ENCODE data around the gene PTCH1. TPM values are rescaled to one million over a fixed set of nuclear protein-coding genes. Genes with fewer than 3 reads are reported as not detected.

Gene PTCH1
- total RNA-seq, 2 experiments from 2014 or later: 3.4 to 4.0 TPM

GRCh38 chr9:95425910-95426551 lies 90.7 kb downstream of the PTCH1 start:
- intact Hi-C loops (cut with micrococcal nuclease): loop anchor here (1.0 to 2.0 kb wide), 3 partner anchors 37 to 109 kb away; partner anchors contain the start of gene FANCC
- peak overlapping the region; percentile 77 for H3K4me3 Mint-ChIP-seq
- CTCF ChIA-PET: no interaction called here
- peaks cover 10% of the 10 kb centered on the region for H3K4me1 Mint-ChIP-seq (ENCODE audit: low read depth)
- peaks cover 21% of the 10 kb centered on the region for H3K9me3 Mint-ChIP-seq
- DNase-seq: peak; percentile 8
- H3K36me3 Mint-ChIP-seq (ENCODE audit: low read depth): peaks cover 10% of the 10 kb centered on the region
- H3K27me3 Mint-ChIP-seq (ENCODE audit: low read depth): no peaks in the 10 kb centered on the region
- no peak overlapping the region for H3K27ac Mint-ChIP-seq

DNA sequence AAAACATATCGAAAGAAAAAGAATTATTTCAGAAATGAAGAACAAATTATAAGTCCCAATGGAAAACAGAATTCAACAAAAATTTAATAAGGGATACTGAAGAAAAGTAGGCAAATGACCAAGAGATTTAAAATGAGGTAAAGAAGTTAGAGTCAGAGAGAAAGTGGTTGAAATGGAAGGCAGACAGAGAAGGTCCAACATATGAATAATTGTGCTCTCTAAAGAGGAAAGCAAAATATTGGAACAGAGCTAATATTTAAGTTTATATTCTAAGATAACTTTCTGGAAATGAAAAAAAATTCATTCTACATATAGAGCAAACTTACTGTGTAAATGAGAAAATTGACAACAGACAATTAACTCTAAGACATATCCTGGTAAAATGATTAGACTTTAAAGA lies 94.1 kb downstream of the PTCH1 start:
- no peak for DNase-seq
- intact Hi-C loops (cut with micrococcal nuclease): no loop called here
- Mint-ChIP-seq H3K9me3 (peaks cover 13% of the 10 kb centered on the region), H3K27ac (no peak overlapping the region), H3K4me1 (ENCODE audit: low read depth) (peaks cover 12% of the 10 kb centered on the region), H3K36me3 (ENCODE audit: low read depth) (peaks cover 10% of the 10 kb centered on the region), H3K27me3 (ENCODE audit: low read depth) (no peaks in the 10 kb centered on the region), H3K4me3 (no peak overlapping the region)
- CTCF ChIA-PET: no interaction called here

- intact Hi-C loops (cut with micrococcal nuclease): no loop called here
- Mint-ChIP-seq H3K9me3 (peaks cover 16% of the 10 kb centered on the region), H3K27me3 (ENCODE audit: low read depth) (peaks cover 2% of the 10 kb centered on the region), H3K27ac (no peak overlapping the region), H3K36me3 (ENCODE audit: low read depth) (peaks cover 10% of the 10 kb centered on the region), H3K4me1 (ENCODE audit: low read depth) (peaks cover 2% of the 10 kb centered on the region), H3K4me3 (no peak overlapping the region)
- DNase-seq: no peak
- CTCF ChIA-PET: interaction anchor here (0.6 to 1.1 kb wide), 3 partner anchors 14 to 292 kb away, joined by 3 read pairs; no protein-coding TSS in a partner anchor
Observed at GRCh38 chr9:95420518-95420917, 96.3 kb downstream of the PTCH1 start.

- H3K4me1 Mint-ChIP-seq (ENCODE audit: low read depth): peaks cover 2% of the 10 kb centered on the region
- no peak for DNase-seq
- H3K9me3 Mint-ChIP-seq: peaks cover 16% of the 10 kb centered on the region
- CTCF ChIA-PET: no interaction called here
- intact Hi-C loops (cut with micrococcal nuclease): no loop called here
- H3K27me3 Mint-ChIP-seq (ENCODE audit: low read depth): peaks cover 2% of the 10 kb centered on the region
- H3K4me3 Mint-ChIP-seq: no peak overlapping the region
- no peak overlapping the region for H3K27ac Mint-ChIP-seq
- H3K36me3 Mint-ChIP-seq (ENCODE audit: low read depth): peaks cover 10% of the 10 kb centered on the region
Observed at GRCh38 chr9:95419444-95419843, 97.3 kb downstream of the PTCH1 start.

DNA sequence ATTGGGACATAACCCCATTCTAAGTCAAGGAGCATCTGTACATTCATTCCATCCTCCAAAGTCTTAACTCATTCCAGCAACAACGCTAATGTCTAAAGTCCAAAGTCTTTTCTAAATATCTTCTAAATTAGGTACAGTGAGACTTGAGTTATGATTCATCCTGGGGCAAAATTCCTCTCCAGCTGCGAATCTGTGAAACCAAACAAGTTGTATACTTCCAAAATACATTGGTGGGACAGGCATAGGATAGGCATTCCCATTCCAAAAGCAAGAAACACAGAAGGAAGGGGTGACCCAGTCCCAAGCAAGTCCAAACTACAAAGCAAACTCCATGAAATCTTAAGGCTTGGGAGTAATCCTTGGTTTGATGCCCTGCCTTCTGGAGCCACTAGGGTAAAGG lies 101.6 kb downstream of the PTCH1 start:
- H3K36me3 Mint-ChIP-seq (ENCODE audit: low read depth): no peaks in the 10 kb centered on the region
- no peak for DNase-seq
- H3K27ac Mint-ChIP-seq: no peak overlapping the region
- CTCF ChIA-PET: no interaction called here
- peaks cover 3% of the 10 kb centered on the region for H3K9me3 Mint-ChIP-seq
- peaks cover 2% of the 10 kb centered on the region for H3K27me3 Mint-ChIP-seq (ENCODE audit: low read depth)
- intact Hi-C loops (cut with micrococcal nuclease): no loop called here
- peaks cover 2% of the 10 kb centered on the region for H3K4me1 Mint-ChIP-seq (ENCODE audit: low read depth)
- H3K4me3 Mint-ChIP-seq: no peak overlapping the region

- Mint-ChIP-seq H3K4me3 (no peak overlapping the region), H3K36me3 (ENCODE audit: low read depth) (no peaks in the 10 kb centered on the region), H3K9me3 (peaks cover 3% of the 10 kb centered on the region), H3K27ac (no peak overlapping the region), H3K27me3 (ENCODE audit: low read depth) (peaks cover 2% of the 10 kb centered on the region), H3K4me1 (ENCODE audit: low read depth) (peaks cover 2% of the 10 kb centered on the region)
- no peak for DNase-seq
- intact Hi-C loops (cut with micrococcal nuclease): no loop called here
- CTCF ChIA-PET: no interaction called here
Observed at GRCh38 chr9:95413793-95414192, 103.0 kb downstream of the PTCH1 start.

DNA sequence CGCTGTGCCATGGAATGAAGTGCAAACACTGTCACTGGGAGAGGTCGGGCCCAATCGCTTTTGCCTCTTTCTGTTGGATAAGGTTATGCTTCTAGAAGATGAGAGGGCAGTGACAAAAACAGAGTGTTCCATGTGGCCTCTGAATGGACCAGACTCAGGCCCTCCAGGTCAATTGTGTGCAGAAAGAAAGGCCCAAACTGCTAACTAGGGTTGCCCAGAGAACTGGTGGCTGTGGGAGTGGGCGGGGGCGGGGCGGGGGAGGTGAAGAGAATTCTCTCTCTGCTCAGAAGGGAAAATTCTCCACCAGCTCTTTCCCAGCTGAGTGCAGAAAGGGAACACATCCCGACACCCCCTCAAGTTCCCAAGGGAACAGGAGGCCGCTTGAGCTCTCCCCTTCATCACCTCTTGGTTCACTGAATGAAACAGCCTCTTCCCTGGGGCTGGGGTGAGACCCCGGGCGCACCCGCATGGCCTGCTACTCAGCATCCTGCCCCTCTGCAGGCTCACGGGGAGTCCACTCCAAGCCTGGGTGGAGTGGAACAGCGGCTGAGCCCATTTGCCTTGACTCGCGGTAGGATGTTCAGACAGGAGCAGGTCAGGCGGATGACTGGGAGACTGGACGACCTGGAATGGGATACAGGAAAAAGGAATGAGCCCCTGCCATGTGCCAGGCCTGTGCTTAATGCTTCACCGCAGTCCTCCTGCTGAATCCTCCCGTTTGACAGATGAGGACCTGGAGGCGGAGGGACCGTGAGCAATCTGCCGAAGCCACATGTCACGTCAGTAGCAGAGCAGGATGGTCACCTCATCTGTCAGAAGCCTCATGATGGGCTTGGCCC lies 105.5 kb downstream of the PTCH1 start:
- CTCF ChIA-PET: no interaction called here
- DNase-seq: no peak
- H3K4me3 Mint-ChIP-seq: no peak overlapping the region
- H3K27me3 Mint-ChIP-seq (ENCODE audit: low read depth): peaks cover 2% of the 10 kb centered on the region
- no peaks in the 10 kb centered on the region for H3K9me3 Mint-ChIP-seq
- H3K27ac Mint-ChIP-seq: no peak overlapping the region
- peaks cover 2% of the 10 kb centered on the region for H3K4me1 Mint-ChIP-seq (ENCODE audit: low read depth)
- intact Hi-C loops (cut with micrococcal nuclease): no loop called here
- no peaks in the 10 kb centered on the region for H3K36me3 Mint-ChIP-seq (ENCODE audit: low read depth)

DNA sequence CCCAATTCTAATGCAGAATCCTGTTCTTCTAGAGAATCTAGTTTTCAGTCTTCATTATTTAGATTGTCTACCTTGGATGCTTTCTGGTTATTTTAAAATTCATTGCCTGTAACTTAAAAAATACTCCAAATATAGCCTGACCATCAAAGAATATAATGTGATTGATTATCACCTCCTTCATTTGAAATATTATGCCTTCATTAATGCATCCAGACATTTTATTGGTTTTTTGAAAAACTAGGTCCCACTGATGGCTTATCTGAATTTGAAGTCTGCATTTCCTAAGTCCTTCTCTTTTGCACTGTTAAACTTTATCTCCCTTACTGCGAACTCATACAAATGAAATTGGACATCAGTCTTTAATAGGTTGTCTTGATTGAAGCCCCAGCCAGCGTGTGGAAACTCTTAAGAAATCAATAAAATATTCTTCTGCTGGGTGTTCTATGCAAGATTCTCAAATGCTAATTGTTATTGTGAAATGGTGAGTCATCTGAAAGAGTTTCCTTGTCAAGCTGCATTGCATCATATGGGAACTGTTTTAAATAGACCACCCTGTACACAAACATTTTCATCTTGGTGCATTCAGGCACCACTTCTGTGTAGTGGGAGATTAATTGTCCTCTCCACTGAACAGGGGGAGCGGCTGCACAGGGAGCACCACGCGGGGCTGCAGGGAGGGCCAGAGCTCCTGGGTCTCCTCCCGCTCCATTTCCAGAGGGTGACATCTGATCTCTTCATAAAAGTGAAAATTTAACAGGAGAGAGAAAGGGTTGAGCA lies 106.9 kb downstream of the PTCH1 start:
- Mint-ChIP-seq H3K9me3 (no peaks in the 10 kb centered on the region), H3K4me1 (ENCODE audit: low read depth) (peaks cover 2% of the 10 kb centered on the region), H3K27ac (no peak overlapping the region), H3K4me3 (no peak overlapping the region), H3K27me3 (ENCODE audit: low read depth) (no peaks in the 10 kb centered on the region), H3K36me3 (ENCODE audit: low read depth) (no peaks in the 10 kb centered on the region)
- no peak for DNase-seq
- intact Hi-C loops (cut with micrococcal nuclease): no loop called here
- CTCF ChIA-PET: no interaction called here

GRCh38 chr9:95407524-95407923 lies 109.2 kb downstream of the PTCH1 start:
- Mint-ChIP-seq H3K27ac (no peak overlapping the region), H3K4me3 (no peak overlapping the region), H3K9me3 (peaks cover 4% of the 10 kb centered on the region), H3K36me3 (ENCODE audit: low read depth) (no peaks in the 10 kb centered on the region), H3K4me1 (ENCODE audit: low read depth) (peaks cover 2% of the 10 kb centered on the region), H3K27me3 (ENCODE audit: low read depth) (peaks cover 8% of the 10 kb centered on the region)
- DNase-seq: no peak
- intact Hi-C loops (cut with micrococcal nuclease): no loop called here
- CTCF ChIA-PET: no interaction called here

DNA sequence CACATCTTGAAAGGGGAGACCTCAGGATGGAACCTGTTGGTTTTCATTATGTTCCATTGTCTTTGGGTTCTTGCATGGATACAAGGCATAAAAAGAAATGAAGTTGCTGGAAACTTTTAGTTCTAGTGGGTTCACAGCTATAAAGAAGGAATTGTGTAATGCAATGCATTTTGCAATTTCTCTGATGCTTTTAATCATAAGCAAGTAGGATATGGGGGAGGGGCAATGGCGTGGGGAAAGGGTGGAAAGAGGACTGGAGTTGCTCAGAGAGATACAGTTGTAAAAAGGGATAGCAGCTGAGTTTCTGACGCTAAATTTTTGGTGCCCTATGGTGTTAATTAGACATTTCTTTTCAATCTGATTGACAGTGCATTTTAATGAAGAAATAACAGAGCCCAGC lies 110.7 kb downstream of the PTCH1 start:
- intact Hi-C loops (cut with micrococcal nuclease): no loop called here
- H3K27me3 Mint-ChIP-seq (ENCODE audit: low read depth): peaks cover 8% of the 10 kb centered on the region
- DNase-seq: no peak
- no peak overlapping the region for H3K4me3 Mint-ChIP-seq
- CTCF ChIA-PET: no interaction called here
- peaks cover 2% of the 10 kb centered on the region for H3K4me1 Mint-ChIP-seq (ENCODE audit: low read depth)
- H3K9me3 Mint-ChIP-seq: peaks cover 4% of the 10 kb centered on the region
- no peak overlapping the region for H3K27ac Mint-ChIP-seq
- no peaks in the 10 kb centered on the region for H3K36me3 Mint-ChIP-seq (ENCODE audit: low read depth)

GRCh38 chr9:95399261-95399660 lies 117.5 kb downstream of the PTCH1 start:
- peaks cover 2% of the 10 kb centered on the region for H3K36me3 Mint-ChIP-seq (ENCODE audit: low read depth)
- no peak overlapping the region for H3K27ac Mint-ChIP-seq
- no peak for DNase-seq
- no peaks in the 10 kb centered on the region for H3K4me1 Mint-ChIP-seq (ENCODE audit: low read depth)
- intact Hi-C loops (cut with micrococcal nuclease): no loop called here
- CTCF ChIA-PET: no interaction called here
- peaks cover 10% of the 10 kb centered on the region for H3K9me3 Mint-ChIP-seq
- no peak overlapping the region for H3K4me3 Mint-ChIP-seq
- H3K27me3 Mint-ChIP-seq (ENCODE audit: low read depth): peaks cover 8% of the 10 kb centered on the region
